ENCODE measurements around the gene GNMT. TPM values are rescaled to one million over a fixed set of nuclear protein-coding genes. Genes with fewer than 3 reads are reported as not detected.

Gene GNMT
- total and polyA plus RNA-seq, 9 of the 15 experiments (the other 6 are each of a cell fraction or from before 2014, with no cell fraction given), result 0.11 to 0.29 (median 0.15) TPM; not detected in 6

- TF ChIP-seq E2F4 (CRISPR knock-in tag; IDR thresholded peaks at IDR 0.05; ENCODE audit: low read depth) (peak; percentile 90), RNF2 (IDR thresholded peaks at IDR 0.05) (peak; percentile 83; the same call in 1 of the 2 replicates), HDGF (IDR thresholded peaks at IDR 0.05) (no peak), EP400 (IDR thresholded peaks at IDR 0.05) (peak; percentile 98), CHD2 (IDR thresholded peaks at IDR 0.05; ENCODE audit: low read depth, low read length) (peak; percentile 91), GATA2 (CRISPR knock-in tag; IDR thresholded peaks at IDR 0.05) (no peak), DIDO1 (tag; IDR thresholded peaks at IDR 0.05; ENCODE audit: low read depth) (peak; percentile 72; the same call in 1 of the 2 replicates), KLF10 (CRISPR knock-in tag; IDR thresholded peaks at IDR 0.05) (no peak), ELK3 (CRISPR knock-in tag; IDR thresholded peaks at IDR 0.05) (no peak), L3MBTL2 (IDR thresholded peaks at IDR 0.05) (peak; percentile 100), ZBTB43 (CRISPR knock-in tag; IDR thresholded peaks at IDR 0.05) (peak; percentile 56; the same call in 1 of the 2 replicates), MECOM (CRISPR knock-in tag; IDR thresholded peaks at IDR 0.05) (0 out of 2 replicates have a peak, but pooled peaks have one; percentile 45), XRCC5 (IDR thresholded peaks at IDR 0.05; ENCODE audit: low read depth, low read length) (peak; percentile 40; the same call in 1 of the 2 replicates), ZBTB12 (CRISPR knock-in tag; IDR thresholded peaks at IDR 0.05) (peak; percentile 76), ZNF699 (CRISPR knock-in tag; IDR thresholded peaks at IDR 0.05; ENCODE audit: insufficient replicate concordance) (no peak), MEIS2 (IDR thresholded peaks at IDR 0.05; ENCODE audit: partially characterized antibody) (peak; percentile 43), SIN3A (IDR thresholded peaks at IDR 0.05; ENCODE audit: borderline replicate concordance in 2 of 2, control insufficient read depth in 1 of 2, low read depth in 2 of 2, low read length in 2 of 2) (peak; percentile 91 to 92), NFIX (CRISPR knock-in tag; IDR thresholded peaks at IDR 0.05; ENCODE audit: low read depth) (no peak), BHLHE40 (IDR thresholded peaks at IDR 0.05; ENCODE audit: low read length) (peak; percentile 97), CEBPG (CRISPR knock-in tag; IDR thresholded peaks at IDR 0.05) (no peak), CEBPG (tag; conservative IDR thresholded peaks at IDR 0.05 in 1 of 2, IDR thresholded peaks at IDR 0.05 in 1 of 2) (no peak), GTF2E2 (tag; IDR thresholded peaks at IDR 0.05) (peak; percentile 42; the same call in 1 of the 2 replicates)
Measured at GRCh38 chr6:42928986-42929820, 31.4 kb upstream of the GNMT start, which contains the start of gene CNPY3 (continued).

All from K562 (cell line).